HG02763 (cell line): Measurements from ENCODE around the gene RNU7-1.
A peak's percentile ranks its signal among the peaks of the same experiment; 100 is the strongest.

Source experiments
- ATAC-seq: cut with Tn5 transposase; IDR thresholded peaks from one replicate; pipeline ENCODE4 v1.9.1; 2021; ENCODE audit warnings: mild to moderate bottlenecking, moderate library complexity; ENCODE audit not compliant: unreplicated experiment

Gene RNU7-1

GRCh38 chr12:6952121-6952862 lies 8.7 kb downstream of the RNU7-1 start:
- no peak for ATAC-seq

- ATAC-seq: no peak
These were observed 9.3 kb downstream of the RNU7-1 start for GRCh38 chr12:6952863-6953441.

GRCh38 chr12:6953442-6954315 lies 10.1 kb downstream of the RNU7-1 start:
- peak; percentile 47 for ATAC-seq

GRCh38 chr12:6954316-6955107 lies 10.9 kb downstream of the RNU7-1 start:
- ATAC-seq: no peak

- no peak for ATAC-seq
These were observed 11.7 kb downstream of the RNU7-1 start for GRCh38 chr12:6955108-6956020.

GRCh38 chr12:6956021-6956727 lies 12.6 kb downstream of the RNU7-1 start:
- no peak for ATAC-seq

GRCh38 chr12:6957151-6957701 lies 13.6 kb downstream of the RNU7-1 start:
- ATAC-seq: no peak

GRCh38 chr12:6957741-6958608 lies 14.4 kb downstream of the RNU7-1 start:
- ATAC-seq: no peak

GRCh38 chr12:6958609-6959057 lies 15.0 kb downstream of the RNU7-1 start:
- ATAC-seq: no peak

- peak; percentile 43 for ATAC-seq
These were observed 15.6 kb downstream of the RNU7-1 start for GRCh38 chr12:6959058-6959804.

GRCh38 chr12:6959805-6960592 lies 16.4 kb downstream of the RNU7-1 start:
- no peak for ATAC-seq

- no peak for ATAC-seq
These were observed 17.1 kb downstream of the RNU7-1 start for GRCh38 chr12:6960593-6961277.

GRCh38 chr12:6961278-6961694 lies 17.7 kb downstream of the RNU7-1 start:
- ATAC-seq: no peak

- no peak for ATAC-seq
These were observed 18.2 kb downstream of the RNU7-1 start for GRCh38 chr12:6961695-6962284.

GRCh38 chr12:6962285-6963015 lies 18.8 kb downstream of the RNU7-1 start:
- ATAC-seq: no peak
